H7 (cell line): ENCODE data around the gene CSF2. TPM values are rescaled to one million over a fixed set of nuclear protein-coding genes. Genes with fewer than 3 reads are reported as not detected.

Source experiments
- DNase-seq: peaks from one replicate; pipeline ENCODE4 v3.0.0; 2012
- H3K27me3 ChIP-seq: 2 replicates; pipeline ENCODE4 v1.6.0; 2011; ENCODE audit warnings: mild to moderate bottlenecking, low read length; ENCODE audit not compliant: control insufficient read depth, insufficient read depth
- H3K36me3 ChIP-seq: replicated peaks from 2 replicates; pipeline ENCODE4 v1.5.1; 2011; ENCODE audit warnings: low read length; ENCODE audit not compliant: control insufficient read depth, insufficient read depth
- H3K4me3 ChIP-seq: 2 replicates; pipeline ENCODE4 v1.5.1; 2011; ENCODE audit warnings: low read depth, mild to moderate bottlenecking, control low read depth, low read length, moderate library complexity; ENCODE audit not compliant: insufficient read depth
- total RNA-seq: library from RNA; depleted of rRNA; stranded (reverse); fragments of >200 nt; shearing (Covaris generic); gene quantifications from 2 replicates; pipeline ENCODE4 v1.2.3, GENCODE V29; 2014

CSF2 gene
- total RNA-seq, 1 experiment from 2014 or later = not detected

- DNase-seq = no peak
- Histone ChIP-seq H3K4me3 (no peak overlapping the region), H3K36me3 (no peaks in the 10 kb centered on the region)
These were observed 24.0 kb upstream of the CSF2 start for GRCh38 chr5:132049559-132049958.

GRCh38 chr5:132050136-132050535, 23.5 kb upstream of the CSF2 start:
- Histone ChIP-seq H3K36me3 (no peaks in the 10 kb centered on the region), H3K4me3 (no peak overlapping the region), H3K27me3 (no peaks in the 10 kb centered on the region)
- no peak for DNase-seq

More at GRCh38 chr5:132049559-132049958, 24.0 kb upstream of the CSF2 start:
- H3K27me3 ChIP-seq = no peaks in the 10 kb centered on the region

GRCh38 chr5:132050661-132051552, 22.7 kb upstream of the CSF2 start:
- Histone ChIP-seq H3K36me3 (no peaks in the 10 kb centered on the region), H3K27me3 (no peaks in the 10 kb centered on the region), H3K4me3 (no peak overlapping the region)
- no peak for DNase-seq

- H3K4me3 ChIP-seq = no peak overlapping the region
- H3K27me3 ChIP-seq = no peaks in the 10 kb centered on the region
- no peaks in the 10 kb centered on the region for H3K36me3 ChIP-seq
- DNase-seq = peak; percentile 22
These were observed 21.1 kb upstream of the CSF2 start for GRCh38 chr5:132052520-132052919.

- no peaks in the 10 kb centered on the region for H3K36me3 ChIP-seq
- H3K4me3 ChIP-seq = no peak overlapping the region
- no peaks in the 10 kb centered on the region for H3K27me3 ChIP-seq
- peak; percentile 12 for DNase-seq
These were observed 20.1 kb upstream of the CSF2 start for GRCh38 chr5:132053483-132053882.

GRCh38 chr5:132054031-132054696, 19.4 kb upstream of the CSF2 start:
- H3K27me3 ChIP-seq = no peaks in the 10 kb centered on the region
- H3K4me3 ChIP-seq = no peak overlapping the region
- no peaks in the 10 kb centered on the region for H3K36me3 ChIP-seq
- peak; percentile 16 for DNase-seq

GRCh38 chr5:132054697-132055440, 18.7 kb upstream of the CSF2 start:
- H3K27me3 ChIP-seq = no peaks in the 10 kb centered on the region
- H3K4me3 ChIP-seq = no peak overlapping the region
- H3K36me3 ChIP-seq = no peaks in the 10 kb centered on the region
- DNase-seq = peak; percentile 19

- Histone ChIP-seq H3K27me3 (no peaks in the 10 kb centered on the region), H3K36me3 (no peaks in the 10 kb centered on the region), H3K4me3 (no peak overlapping the region)
- no peak for DNase-seq
These were observed 18.2 kb upstream of the CSF2 start for GRCh38 chr5:132055441-132055807.

GRCh38 chr5:132055808-132056609, 17.6 kb upstream of the CSF2 start:
- Histone ChIP-seq H3K4me3 (no peak overlapping the region), H3K36me3 (no peaks in the 10 kb centered on the region), H3K27me3 (no peaks in the 10 kb centered on the region)
- DNase-seq = peak; percentile 16

- peak; percentile 38 for DNase-seq
- Histone ChIP-seq H3K4me3 (no peak overlapping the region), H3K36me3 (no peaks in the 10 kb centered on the region), H3K27me3 (no peaks in the 10 kb centered on the region)
These were observed 16.7 kb upstream of the CSF2 start for GRCh38 chr5:132056610-132057497.

- DNase-seq = peak; percentile 19
- Histone ChIP-seq H3K36me3 (no peaks in the 10 kb centered on the region), H3K27me3 (no peaks in the 10 kb centered on the region), H3K4me3 (no peak overlapping the region)
These were observed 15.9 kb upstream of the CSF2 start for GRCh38 chr5:132057498-132058255.

- Histone ChIP-seq H3K27me3 (no peaks in the 10 kb centered on the region), H3K4me3 (no peak overlapping the region), H3K36me3 (no peaks in the 10 kb centered on the region)
- DNase-seq = peak; percentile 14
These were observed 14.9 kb upstream of the CSF2 start for GRCh38 chr5:132058646-132059042.
